Gastroesophageal sphincter (tissue), 3 donors: ENCODE measurements around the gene PIP5K1B.

Experiments used
- EP300 ChIP-seq: sonication (generic); formaldehyde crosslinking; IDR thresholded peaks from one replicate; pipeline ENCODE4 v1.6.1; 2017; ENCODE audit warnings: antibody characterized with exemption, mild to moderate bottlenecking
- POLR2A ChIP-seq, 2 donors: fragments of 450-650 bp; IDR thresholded peaks; one replicate each; pipeline ENCODE4 v1.6.1; 2017; ENCODE audit warnings: antibody characterized with exemption in 2 of 2, mild to moderate bottlenecking in 2 of 2, moderate library complexity in 1 of 2
- TF ChIP-seq, protein P1 (sequence below), 4 experiments: fragments of 200-600 bp in 2 of 4; fragments of 450-650 bp in 2 of 4; sonication (generic) in 1 of 4; IDR thresholded peaks; one replicate each; pipeline ENCODE4 v1.5.1; 2017 to 2019; ENCODE audit warnings: antibody characterized with exemption in 4 of 4, mild to moderate bottlenecking in 2 of 4, moderate library complexity in 2 of 4

DNA sequence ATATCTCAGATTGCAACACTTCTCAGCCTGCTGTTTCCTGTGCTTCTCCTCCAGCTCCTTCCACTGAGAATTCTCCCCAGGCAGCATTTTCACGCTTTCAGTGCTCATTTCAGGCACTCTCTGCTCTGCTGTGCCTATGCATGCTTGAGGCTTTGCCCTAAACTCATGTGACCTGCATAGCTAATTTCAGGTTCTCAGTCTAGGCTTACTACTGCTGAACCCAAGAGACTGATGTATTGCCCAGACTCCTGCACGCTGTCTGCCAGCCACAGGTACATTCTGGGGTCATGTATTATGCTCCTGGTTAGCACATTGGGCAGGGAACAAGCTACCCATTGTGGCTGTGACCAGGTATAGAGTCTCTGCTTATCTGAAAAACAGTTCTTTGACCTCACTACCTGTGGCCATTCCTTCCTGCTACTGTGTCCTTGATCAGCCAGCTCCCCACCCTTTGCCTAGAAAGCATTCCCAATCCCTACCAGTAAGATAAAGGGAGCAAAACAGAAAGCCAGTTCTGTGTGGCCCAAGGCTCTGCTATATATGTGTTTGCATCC, 34.7 kb downstream of the PIP5K1B start:
- TF ChIP-seq, protein P1, sequence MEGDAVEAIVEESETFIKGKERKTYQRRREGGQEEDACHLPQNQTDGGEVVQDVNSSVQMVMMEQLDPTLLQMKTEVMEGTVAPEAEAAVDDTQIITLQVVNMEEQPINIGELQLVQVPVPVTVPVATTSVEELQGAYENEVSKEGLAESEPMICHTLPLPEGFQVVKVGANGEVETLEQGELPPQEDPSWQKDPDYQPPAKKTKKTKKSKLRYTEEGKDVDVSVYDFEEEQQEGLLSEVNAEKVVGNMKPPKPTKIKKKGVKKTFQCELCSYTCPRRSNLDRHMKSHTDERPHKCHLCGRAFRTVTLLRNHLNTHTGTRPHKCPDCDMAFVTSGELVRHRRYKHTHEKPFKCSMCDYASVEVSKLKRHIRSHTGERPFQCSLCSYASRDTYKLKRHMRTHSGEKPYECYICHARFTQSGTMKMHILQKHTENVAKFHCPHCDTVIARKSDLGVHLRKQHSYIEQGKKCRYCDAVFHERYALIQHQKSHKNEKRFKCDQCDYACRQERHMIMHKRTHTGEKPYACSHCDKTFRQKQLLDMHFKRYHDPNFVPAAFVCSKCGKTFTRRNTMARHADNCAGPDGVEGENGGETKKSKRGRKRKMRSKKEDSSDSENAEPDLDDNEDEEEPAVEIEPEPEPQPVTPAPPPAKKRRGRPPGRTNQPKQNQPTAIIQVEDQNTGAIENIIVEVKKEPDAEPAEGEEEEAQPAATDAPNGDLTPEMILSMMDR (IDR thresholded peaks at IDR 0.05): no peak
- TF ChIP-seq POLR2A (IDR thresholded peaks at IDR 0.05): no peak
- TF ChIP-seq EP300: no peak
